Esophagus squamous epithelium (tissue), 5 donors: Measurements from ENCODE around the gene GIPC2. TPM values are rescaled to one million over a fixed set of nuclear protein-coding genes. Genes with fewer than 3 reads are reported as not detected.
"Not testable (repeated sequence)": the region's sequence is repeated elsewhere in the genome, so short reads cannot be mapped to it uniquely, and the experiment has no call there.

Source experiments
- DNase-seq: peaks from one replicate; lab custom pipeline; 2025; lab: John Stamatoyannopoulos, UW
- H3K27ac ChIP-seq, 4 donors: fragments of 200-600 bp; sonication (generic); one replicate each; pipeline ENCODE4 v1.5.1; 2016 to 2019; ENCODE audit warnings: mild to moderate bottlenecking in 1 of 4
- H3K27me3 ChIP-seq, 4 donors: fragments of 200-600 bp; sonication (generic); 1 replicate in 3 of 4; 2 replicates in 1 of 4; pipeline versions ENCODE4 v1.5.1 to v1.6.0; 2017 to 2021; ENCODE audit warnings: antibody characterized with exemption in 1 of 4
- H3K36me3 ChIP-seq, 3 donors: fragments of 200-600 bp; sonication (generic); one replicate each; pipeline ENCODE4 v1.5.1; 2016 to 2019
- H3K4me1 ChIP-seq, 3 donors: fragments of 200-600 bp; sonication (generic); one replicate each; pipeline ENCODE4 v1.5.1; 2017 to 2019
- H3K4me3 ChIP-seq, 4 donors: fragments of 200-600 bp; sonication (generic); 1 replicate in 3 of 4; 2 replicates in 1 of 4; pipeline ENCODE4 v1.5.1; 2016 to 2019; ENCODE audit warnings: mild to moderate bottlenecking in 2 of 4, moderate library complexity in 1 of 4
- H3K9me3 ChIP-seq, 3 donors: fragments of 200-600 bp; sonication (generic); one replicate each; pipeline ENCODE4 v1.5.1; 2016 to 2019
- POLR2A ChIP-seq, 4 donors: fragments of 450-650 bp; IDR thresholded peaks; one replicate each; pipeline ENCODE4 v1.6.1; 2017; ENCODE audit warnings: antibody characterized with exemption in 4 of 4, mild to moderate bottlenecking in 4 of 4, moderate library complexity in 3 of 4
- WGBS, 2 donors: methylation state at CpG; one replicate each; pipeline ENCODE4 v1.1.5; 2018; 5-methylcytosine and 5-hydroxymethylcytosine counted together
- intact Hi-C: fragments of 100-400 bp; cut with DNase I; formaldehyde crosslinking; loops from one replicate; pipeline ENCODE4 v1.15.0; 2022
- total RNA-seq, 4 donors: library from RNA; depleted of rRNA; stranded (reverse); fragments of >200 nt; gene quantifications; one replicate each; pipeline ENCODE4 v1.1.0, GENCODE V29; 2016
- TF ChIP-seq, protein P1 (sequence below), 6 experiments: fragments of 450-650 bp in 4 of 6; fragments of 200-600 bp in 2 of 6; sonication (generic) in 2 of 6; IDR thresholded peaks; one replicate each; pipeline ENCODE4 v1.5.1; 2016 to 2019; ENCODE audit warnings: antibody characterized with exemption in 6 of 6, mild to moderate bottlenecking in 4 of 6, moderate library complexity in 4 of 6
- donor health status: DM: yes; HTN: yes; CAD: no.

Gene GIPC2
- total RNA-seq, 4 donors from 2014 or later = 2.8 to 4.2 (median 3.7) TPM

DNA sequence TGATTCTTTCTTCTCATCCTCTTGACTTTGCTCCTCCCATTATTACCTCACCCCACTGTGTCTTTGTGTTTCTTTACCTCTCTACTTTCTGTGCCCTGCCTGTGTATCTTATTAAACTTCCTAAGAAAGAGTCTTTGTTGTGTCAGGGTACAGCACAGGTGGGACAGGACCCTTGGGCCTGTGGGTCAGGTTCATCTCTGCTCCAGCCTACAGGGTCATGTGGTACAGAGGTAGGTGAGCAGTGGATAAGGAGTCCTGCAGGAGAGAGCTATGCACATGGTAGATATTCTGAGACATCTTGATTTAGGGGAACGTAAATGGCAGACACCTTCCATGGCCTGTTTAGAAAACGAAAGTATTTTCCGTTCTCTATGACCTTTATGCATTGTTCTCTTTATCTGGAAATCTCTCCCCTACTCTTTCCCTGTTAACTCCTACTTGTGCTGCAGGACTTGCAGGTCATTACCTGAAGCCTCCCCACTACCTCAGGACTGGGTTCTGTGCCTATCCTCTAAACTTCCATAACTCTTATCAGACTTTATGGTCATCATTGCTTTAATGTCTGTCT is 9.9 kb downstream of the GIPC2 start:
- DNase-seq = no peak
- 66 to 70% methylated on average over 3 of the region's 3 CpGs for WGBS, 2 donors
- TF ChIP-seq, protein P1, sequence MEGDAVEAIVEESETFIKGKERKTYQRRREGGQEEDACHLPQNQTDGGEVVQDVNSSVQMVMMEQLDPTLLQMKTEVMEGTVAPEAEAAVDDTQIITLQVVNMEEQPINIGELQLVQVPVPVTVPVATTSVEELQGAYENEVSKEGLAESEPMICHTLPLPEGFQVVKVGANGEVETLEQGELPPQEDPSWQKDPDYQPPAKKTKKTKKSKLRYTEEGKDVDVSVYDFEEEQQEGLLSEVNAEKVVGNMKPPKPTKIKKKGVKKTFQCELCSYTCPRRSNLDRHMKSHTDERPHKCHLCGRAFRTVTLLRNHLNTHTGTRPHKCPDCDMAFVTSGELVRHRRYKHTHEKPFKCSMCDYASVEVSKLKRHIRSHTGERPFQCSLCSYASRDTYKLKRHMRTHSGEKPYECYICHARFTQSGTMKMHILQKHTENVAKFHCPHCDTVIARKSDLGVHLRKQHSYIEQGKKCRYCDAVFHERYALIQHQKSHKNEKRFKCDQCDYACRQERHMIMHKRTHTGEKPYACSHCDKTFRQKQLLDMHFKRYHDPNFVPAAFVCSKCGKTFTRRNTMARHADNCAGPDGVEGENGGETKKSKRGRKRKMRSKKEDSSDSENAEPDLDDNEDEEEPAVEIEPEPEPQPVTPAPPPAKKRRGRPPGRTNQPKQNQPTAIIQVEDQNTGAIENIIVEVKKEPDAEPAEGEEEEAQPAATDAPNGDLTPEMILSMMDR (IDR thresholded peaks at IDR 0.05) = no peak
- TF ChIP-seq POLR2A (IDR thresholded peaks at IDR 0.05) = no peak
- Histone ChIP-seq H3K36me3 (no peaks in the 10 kb centered on the region), H3K4me1 (peaks cover 0 to under 1% (median 0%) of the 10 kb centered on the region in 3 donors), H3K4me3 (no peak overlapping the region), H3K27ac (peak overlapping the region in 1 of 4 donors; percentile 34), H3K9me3 (no peaks in the 10 kb centered on the region), H3K27me3 (no peaks in the 10 kb centered on the region)
- intact Hi-C loops = no loop called here

DNA sequence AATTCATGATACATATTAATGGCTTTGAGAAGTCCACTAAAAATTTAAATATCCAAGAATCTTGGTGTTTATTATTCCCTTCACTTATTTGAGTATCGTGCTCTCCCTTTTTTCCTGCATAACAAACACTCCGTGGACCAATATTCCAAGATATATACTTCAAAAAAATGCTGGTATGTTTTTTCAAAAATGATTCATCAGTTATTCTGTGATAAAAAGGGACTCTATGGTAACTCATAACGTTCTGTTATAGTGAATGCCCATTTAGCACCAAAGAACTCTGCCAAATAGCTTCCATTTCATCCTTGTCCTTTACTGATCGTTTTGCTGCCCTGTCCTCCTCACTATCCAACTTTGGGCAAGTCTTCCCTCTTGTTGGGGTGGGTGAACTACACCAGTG is 12.9 kb downstream of the GIPC2 start:
- WGBS, 2 donors = 67 to 80% methylated on average over 4 of the region's 4 CpGs
- Histone ChIP-seq H3K4me3 (no peak overlapping the region), H3K36me3 (no peaks in the 10 kb centered on the region), H3K27me3 (no peaks in the 10 kb centered on the region), H3K9me3 (no peaks in the 10 kb centered on the region), H3K4me1 (peaks cover 0 to 20% (median 4%) of the 10 kb centered on the region in 3 donors), H3K27ac (no peak overlapping the region)
- no peak for DNase-seq
- no peak for TF ChIP-seq POLR2A (IDR thresholded peaks at IDR 0.05)
- TF ChIP-seq, protein P1 (IDR thresholded peaks at IDR 0.05) = no peak
- intact Hi-C loops = no loop called here

DNA sequence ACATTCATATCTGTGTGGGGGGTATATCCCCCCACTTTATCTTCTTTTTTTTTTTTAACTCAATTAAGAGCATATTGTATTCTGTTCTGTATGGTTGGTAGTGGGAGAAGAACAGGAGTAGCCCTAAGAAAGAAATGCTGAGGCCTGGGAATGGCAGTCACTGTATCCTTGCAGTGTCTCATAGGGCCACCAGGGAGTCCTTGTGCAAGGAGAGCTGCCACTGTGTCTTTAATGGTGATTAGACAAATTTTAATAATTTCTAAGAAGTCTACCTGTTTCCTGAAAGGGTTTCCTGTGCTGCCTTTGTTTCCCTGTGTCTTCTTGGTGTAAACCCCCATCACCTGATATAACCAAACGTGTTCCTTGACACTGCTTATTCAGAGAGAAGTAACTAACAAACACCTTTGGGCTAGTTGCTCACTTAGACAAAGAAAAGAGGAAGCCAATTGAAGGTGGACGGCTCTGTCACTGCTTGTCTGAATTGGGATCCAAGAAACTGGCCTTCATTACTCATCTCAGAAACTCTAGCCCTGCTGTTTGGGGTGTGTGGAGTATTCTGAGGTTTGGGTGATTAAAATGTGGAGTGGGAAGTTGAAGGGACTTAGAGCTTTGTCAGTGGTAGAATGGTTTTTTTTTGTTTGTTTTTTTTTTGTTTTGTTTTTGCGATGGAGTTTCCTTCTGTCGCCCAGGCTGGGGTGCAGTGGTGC is 15.2 kb downstream of the GIPC2 start:
- TF ChIP-seq, protein P1 (IDR thresholded peaks at IDR 0.05) = peak in 2 of 6 experiments; percentile 14 to 53
- no peak for TF ChIP-seq POLR2A (IDR thresholded peaks at IDR 0.05)
- intact Hi-C loops = no loop called here
- 58 to 59% methylated on average over 4 of the region's 4 CpGs for WGBS, 2 donors
- no peaks in the 10 kb centered on the region for H3K36me3 ChIP-seq
- no peaks in the 10 kb centered on the region for H3K27me3 ChIP-seq
- peaks cover 0 to 20% (median 4%) of the 10 kb centered on the region in 3 donors for H3K4me1 ChIP-seq
- no peak for DNase-seq
- no peaks in the 10 kb centered on the region for H3K9me3 ChIP-seq
- peak overlapping the region in 3 of 4 donors; percentile 11 to 59 (median 56) for H3K27ac ChIP-seq
- no peak overlapping the region for H3K4me3 ChIP-seq

DNA sequence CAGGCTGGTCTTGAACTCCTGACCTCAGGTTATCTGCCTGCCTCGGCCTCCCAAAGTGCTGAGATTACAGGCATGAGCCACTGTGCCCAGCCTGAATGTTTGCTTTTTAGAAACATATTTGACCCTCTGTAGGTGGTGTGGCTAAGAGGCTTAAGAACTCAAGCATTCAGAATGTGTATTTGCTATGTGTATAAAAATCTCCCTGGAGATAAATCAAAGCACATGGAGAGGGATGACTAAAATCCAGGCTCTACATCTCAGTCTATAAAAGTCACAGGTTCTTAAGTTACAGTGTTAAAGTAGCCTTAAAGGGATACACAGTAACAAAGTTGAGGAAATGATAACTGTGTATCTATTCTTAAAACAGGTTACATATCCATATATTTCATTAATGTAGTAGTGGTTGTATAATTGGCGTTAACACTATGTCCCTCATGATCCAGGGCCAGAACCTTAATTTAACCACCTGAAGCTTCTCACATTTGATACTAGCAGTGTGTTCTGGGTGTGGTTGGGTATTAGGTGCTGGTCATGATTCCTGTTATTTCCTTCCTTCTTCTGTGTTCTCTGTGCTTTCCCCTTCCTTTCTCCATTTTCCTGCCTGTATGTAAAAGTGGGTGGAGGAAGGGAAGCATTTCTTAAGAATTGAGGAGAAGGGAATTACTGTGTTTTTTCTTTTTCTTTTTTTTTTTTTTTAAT is 16.2 kb downstream of the GIPC2 start:
- Histone ChIP-seq H3K36me3 (no peaks in the 10 kb centered on the region), H3K27me3 (no peaks in the 10 kb centered on the region), H3K9me3 (no peaks in the 10 kb centered on the region), H3K4me1 (peaks cover 0 to 20% (median 4%) of the 10 kb centered on the region in 3 donors), H3K4me3 (no peak overlapping the region), H3K27ac (peak overlapping the region; percentile 11 to 59 (median 44))
- WGBS, 2 donors = 59 to 82% methylated on average over 2 of the region's 2 CpGs
- no peak for DNase-seq
- TF ChIP-seq, protein P1 (IDR thresholded peaks at IDR 0.05) = no peak
- TF ChIP-seq POLR2A (IDR thresholded peaks at IDR 0.05) = no peak
- intact Hi-C loops = no loop called here

DNA sequence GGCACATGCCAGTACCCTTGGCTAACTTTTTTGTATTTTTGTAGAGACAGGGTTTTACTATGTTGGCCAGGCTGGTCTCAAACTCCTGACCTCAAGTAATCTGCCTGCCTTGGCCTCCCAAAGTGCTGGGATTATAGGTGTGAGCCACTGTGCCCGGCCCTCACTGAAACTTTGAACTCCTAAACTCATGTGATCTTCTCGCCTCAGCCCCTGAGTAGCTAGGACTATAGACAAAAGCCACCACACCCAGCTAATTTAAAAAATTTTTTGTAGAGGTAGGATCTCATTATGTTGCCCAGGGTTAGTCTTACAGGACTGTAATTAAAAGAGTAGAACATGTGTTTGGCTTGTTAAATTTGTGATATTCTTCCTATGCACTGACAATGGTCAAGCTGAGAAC is 19.1 kb downstream of the GIPC2 start:
- H3K9me3 ChIP-seq, H3K4me3 ChIP-seq, H3K36me3 ChIP-seq, H3K27ac ChIP-seq, intact Hi-C loops, DNase-seq, H3K27me3 ChIP-seq: not testable (repeated sequence)
- H3K4me1 ChIP-seq = peaks cover 0 to 22% (median 4%) of the 10 kb centered on the region in 3 donors
- WGBS, 2 donors = 88 to 89% methylated on average over 1 to 2 of the region's 2 CpGs
